Hematopoietic multipotent progenitor cell treated with erythropoietin and hydrocortisone succinate and interleukin-3 and kit ligand, for 17 days (in vitro differentiated cells): ENCODE results near the gene SRP68.

Source experiments
- DNase-seq: peaks from one replicate; pipeline ENCODE4 v3.0.0-alpha.2; 2015; ENCODE audit warnings: low spot score

Gene SRP68

GRCh38 chr17:75996665-75997590 is 75.4 kb downstream of the SRP68 start:
- no peak for DNase-seq

GRCh38 chr17:75995385-75995925 is 76.9 kb downstream of the SRP68 start:
- no peak for DNase-seq

GRCh38 chr17:75994802-75995370 is 77.4 kb downstream of the SRP68 start:
- DNase-seq = no peak

DNA sequence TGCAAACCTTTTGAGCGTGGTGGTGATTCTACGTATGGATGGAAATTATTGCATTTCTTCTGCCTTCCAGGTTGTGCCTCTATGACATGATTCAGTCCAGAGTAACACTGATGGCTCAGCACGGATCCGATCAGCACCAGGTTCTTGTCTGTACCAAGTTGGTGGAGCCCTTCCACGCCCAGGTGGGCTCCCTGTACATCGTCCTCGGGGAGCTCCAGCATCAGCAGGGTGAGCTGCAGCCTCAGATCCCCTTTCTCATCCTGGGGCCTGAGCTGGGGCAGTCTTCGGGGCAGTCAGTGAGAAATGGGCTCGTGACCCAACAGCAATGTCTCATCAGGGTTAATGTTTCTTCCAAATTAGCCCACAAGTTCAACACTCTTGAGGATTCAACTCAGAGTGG is 80.9 kb downstream of the SRP68 start:
- DNase-seq = no peak
